ENCODE results near the gene SIK2. TPM values are rescaled to one million over a fixed set of nuclear protein-coding genes. Genes with fewer than 3 reads are reported as not detected.
A peak's percentile ranks its signal among the peaks of the same experiment; 100 is the strongest.

The SIK2 gene
- total RNA-seq, 8 experiments from 2014 or later: 8.5 to 22.5 (median 12.1) TPM

DNA sequence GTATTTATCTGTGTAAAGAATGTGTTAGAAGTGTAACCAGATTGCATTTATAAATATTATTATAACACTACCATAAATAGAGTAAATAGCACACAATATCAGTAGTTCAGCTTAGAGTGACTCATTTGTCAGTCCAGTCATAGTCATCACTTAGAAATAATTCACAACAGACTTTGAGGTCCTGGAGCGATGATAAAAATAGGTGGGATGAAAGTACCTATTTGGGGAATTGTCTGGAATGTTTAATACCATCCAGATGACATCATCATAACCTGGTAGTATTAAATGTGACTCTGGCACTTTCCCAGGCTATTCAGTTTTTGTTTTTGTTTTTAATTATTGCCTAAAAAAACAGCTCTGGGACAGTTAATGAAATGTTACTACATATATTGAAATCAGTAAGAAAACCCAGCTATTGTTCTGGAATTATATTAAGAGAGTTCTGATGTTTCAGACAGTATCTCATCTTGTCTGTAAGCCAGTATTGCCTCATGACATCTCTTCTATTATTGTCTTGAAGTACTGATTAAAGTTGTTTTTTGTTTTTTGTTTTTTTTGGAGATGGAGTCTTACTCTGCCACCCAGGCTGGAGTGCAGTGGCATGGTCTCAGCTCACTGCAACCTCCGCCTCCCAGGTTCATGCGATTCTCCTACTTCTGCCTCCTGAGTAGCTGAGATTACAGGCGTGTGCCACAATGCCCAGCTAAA, 74.8 kb downstream of the SIK2 start:
- no peak overlapping the region for H3K27ac ChIP-seq
- H3K4me3 ChIP-seq: no peak overlapping the region
- ATAC-seq (replicated peaks in 6 of 8): peak in 7 of 8 experiments; percentile 31 to 67 (median 45)
- H3K4me1 ChIP-seq (replicated peaks in 1 of 2): no peaks in the 10 kb centered on the region
- in situ Hi-C loops (cut with MboI; ENCODE audit: low pct_unique_long_range_greater_than_20kb in 2 of 9, low sequenced_read_pairs in 9 of 9, unreplicated experiment in 9 of 9): no loop called here
- WGBS, 10 experiments: 38 to 100% (median 75%) methylated on average over 1 to 4 of the region's 4 CpGs; no CpG with 5 or more reads in 1 of the 10 experiments

DNA sequence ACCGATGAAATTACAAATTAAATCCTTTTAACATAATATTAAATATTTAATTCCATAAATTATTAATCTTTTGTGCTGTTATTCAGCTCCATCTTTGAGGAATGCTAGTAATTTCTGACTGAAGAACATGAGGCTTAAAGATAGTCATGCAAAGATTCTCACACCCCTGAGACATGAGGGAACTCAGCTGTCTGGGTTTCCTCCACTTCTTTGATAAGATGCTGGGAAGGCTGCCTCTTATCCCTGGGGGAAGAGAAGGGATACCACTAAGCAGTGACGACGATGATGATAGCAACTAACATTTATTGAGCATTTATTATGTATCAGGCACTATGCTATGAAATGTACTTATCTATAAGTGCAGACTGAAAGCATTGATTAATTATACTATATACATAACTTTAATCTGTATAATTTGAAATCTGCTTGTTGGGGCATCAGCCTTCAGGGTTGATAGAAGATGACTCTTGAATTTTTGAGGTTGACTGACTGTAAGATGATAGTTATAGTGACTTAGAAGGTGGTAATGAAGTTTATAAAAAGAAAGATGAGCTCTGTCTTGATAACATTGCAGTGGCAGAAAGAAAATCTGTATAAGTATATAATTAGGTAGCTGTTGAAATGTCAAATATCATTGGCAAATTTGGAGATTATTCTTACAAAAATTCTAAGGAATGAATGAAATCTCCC, 78.4 kb downstream of the SIK2 start:
- 0 to 97% (median 90%) methylated on average over 1 to 3 of the region's 3 CpGs; no CpG with 5 or more reads in 1 of the 10 experiments for WGBS, 10 experiments
- ATAC-seq (replicated peaks in 6 of 8): no peak
- Histone ChIP-seq H3K4me3 (no peak overlapping the region), H3K4me1 (replicated peaks in 1 of 2) (no peaks in the 10 kb centered on the region), H3K27ac (no peak overlapping the region)
- in situ Hi-C loops (cut with MboI; ENCODE audit: low pct_unique_long_range_greater_than_20kb in 2 of 9, low sequenced_read_pairs in 9 of 9, unreplicated experiment in 9 of 9): no loop called here

DNA sequence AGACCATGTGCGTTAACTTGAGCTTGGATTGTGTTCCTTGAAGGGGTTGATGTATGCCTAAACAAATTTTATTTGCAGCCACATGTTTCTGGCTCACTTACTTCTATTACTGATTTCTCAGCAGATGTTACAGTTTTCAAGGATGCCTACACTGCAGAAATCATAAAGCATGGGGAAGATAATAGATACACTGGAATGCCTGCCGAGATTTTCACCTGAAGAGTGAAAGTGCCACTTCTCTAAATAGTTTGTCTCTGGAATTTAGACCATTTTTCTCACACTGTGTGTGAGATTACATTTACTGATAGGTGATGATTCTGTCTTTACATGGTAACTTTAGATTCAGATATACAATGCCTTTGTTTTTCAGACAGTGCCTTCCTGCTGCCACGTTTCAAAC, 81.6 kb downstream of the SIK2 start:
- no peak for ATAC-seq (replicated peaks in 6 of 8)
- H3K27ac ChIP-seq: no peak overlapping the region
- H3K4me3 ChIP-seq: no peak overlapping the region
- H3K4me1 ChIP-seq (replicated peaks in 1 of 2): peaks cover 0 to 5% of the 10 kb centered on the region in 2 donors
- 60 to 100% (median 90%) methylated on average over 1 to 3 of the region's 3 CpGs; no CpG with 5 or more reads in 1 of the 10 experiments for WGBS, 10 experiments
- in situ Hi-C loops (cut with MboI; ENCODE audit: low pct_unique_long_range_greater_than_20kb in 2 of 9, low sequenced_read_pairs in 9 of 9, unreplicated experiment in 9 of 9): no loop called here

DNA sequence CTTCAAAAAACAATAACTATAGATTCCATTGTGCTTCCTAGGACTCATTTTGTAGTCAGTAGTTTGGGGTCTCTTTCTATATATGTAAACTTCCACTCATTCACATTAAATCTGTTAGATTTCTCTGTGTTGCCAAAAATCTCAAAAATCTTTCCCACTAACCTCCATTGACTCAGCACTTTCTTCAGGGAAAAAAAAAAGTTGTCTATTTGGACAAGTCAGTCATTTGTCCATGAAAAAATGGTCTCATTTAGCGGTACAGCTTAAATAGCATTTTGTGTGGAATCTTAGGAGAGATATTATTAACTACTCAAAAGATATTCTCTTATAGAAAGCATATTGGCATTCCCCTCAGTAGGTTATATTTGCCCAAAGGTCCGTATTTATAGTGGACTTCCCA, 82.0 kb downstream of the SIK2 start:
- in situ Hi-C loops (cut with MboI; ENCODE audit: low pct_unique_long_range_greater_than_20kb in 2 of 9, low sequenced_read_pairs in 9 of 9, unreplicated experiment in 9 of 9): no loop called here
- 89 to 100% (median 100%) methylated on average over 1 to 2 of the region's 2 CpGs; no CpG with 5 or more reads in 1 of the 10 experiments for WGBS, 10 experiments
- ATAC-seq (replicated peaks in 6 of 8): no peak
- Histone ChIP-seq H3K4me1 (replicated peaks in 1 of 2) (peaks cover 0 to 5% of the 10 kb centered on the region in 2 donors), H3K4me3 (no peak overlapping the region), H3K27ac (no peak overlapping the region)

DNA sequence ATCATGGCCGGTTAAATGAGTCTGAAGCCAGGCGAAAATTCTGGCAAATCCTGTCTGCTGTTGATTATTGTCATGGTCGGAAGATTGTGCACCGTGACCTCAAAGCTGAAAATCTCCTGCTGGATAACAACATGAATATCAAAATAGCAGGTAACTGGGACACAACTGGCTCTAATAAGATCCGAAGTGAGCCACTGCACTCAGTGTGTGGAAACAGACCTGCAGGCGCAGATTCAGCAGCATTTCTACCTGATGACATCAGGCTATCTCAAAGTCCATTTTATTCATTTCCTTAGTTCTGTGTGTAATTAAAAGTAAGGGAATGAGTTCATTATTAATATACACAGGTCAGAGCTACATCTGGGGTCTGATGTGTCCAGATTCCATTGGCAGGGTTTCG, 85.8 kb downstream of the SIK2 start:
- 17 to 100% (median 94%) methylated on average over 1 to 7 of the region's 7 CpGs; no CpG with 5 or more reads in 1 of the 10 experiments for WGBS, 10 experiments
- peaks cover 10 to 14% of the 10 kb centered on the region in 2 donors for H3K4me1 ChIP-seq (replicated peaks in 1 of 2)
- H3K4me3 ChIP-seq: no peak overlapping the region
- in situ Hi-C loops (cut with MboI; ENCODE audit: low pct_unique_long_range_greater_than_20kb in 2 of 9, low sequenced_read_pairs in 9 of 9, unreplicated experiment in 9 of 9): no loop called here
- no peak overlapping the region for H3K27ac ChIP-seq
- ATAC-seq (replicated peaks in 6 of 8): peak in 2 of 8 experiments; percentile 30 to 46

DNA sequence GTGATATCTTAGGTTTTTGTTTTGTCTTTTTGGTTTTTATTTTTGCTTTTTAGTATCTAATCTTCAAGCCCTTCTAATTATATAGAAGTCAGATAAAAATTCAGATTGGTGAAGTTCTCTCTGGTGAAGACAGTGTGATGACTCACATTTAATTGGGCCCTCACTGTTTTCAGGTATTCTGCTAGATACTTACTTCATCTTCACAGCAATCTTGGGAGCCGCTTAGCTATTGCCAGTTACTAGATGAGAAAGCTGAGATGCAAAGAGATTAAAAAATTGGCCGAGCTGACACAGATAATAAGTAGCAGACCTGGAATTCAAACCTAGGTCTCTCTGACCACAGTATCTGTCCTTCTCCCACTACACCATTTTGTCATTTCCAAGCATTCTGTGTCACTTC, 88.9 kb downstream of the SIK2 start:
- Histone ChIP-seq H3K4me1 (replicated peaks in 1 of 2) (peaks cover 39% of the 10 kb centered on the region in 2 donors), H3K27ac (no peak overlapping the region), H3K4me3 (no peak overlapping the region)
- 61 to 100% (median 95%) methylated on average over 1 to 2 of the region's 2 CpGs; no CpG with 5 or more reads in 1 of the 10 experiments for WGBS, 10 experiments
- no peak for ATAC-seq (replicated peaks in 6 of 8)
- in situ Hi-C loops (cut with MboI; ENCODE audit: low pct_unique_long_range_greater_than_20kb in 2 of 9, low sequenced_read_pairs in 9 of 9, unreplicated experiment in 9 of 9): no loop called here

DNA sequence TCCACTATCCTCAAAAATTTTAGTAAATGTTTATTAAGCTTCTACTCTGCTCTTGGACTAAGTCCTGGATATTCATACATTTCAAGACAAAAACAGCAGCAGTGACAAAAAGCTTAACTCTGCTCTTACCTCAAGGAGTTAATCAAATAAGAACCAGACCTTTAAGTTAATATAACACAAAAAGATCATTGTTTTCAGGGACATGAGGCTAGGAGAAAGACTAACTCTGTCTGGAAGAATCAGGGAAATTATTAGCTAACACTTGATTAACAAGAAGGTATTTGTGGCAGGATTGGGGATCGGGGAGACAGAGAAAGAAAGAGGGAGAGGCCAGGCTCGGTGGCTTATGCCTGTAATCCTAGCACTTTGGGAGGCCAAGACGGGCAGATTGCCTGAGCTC, 89.5 kb downstream of the SIK2 start:
- 56 to 100% (median 79%) methylated on average over 1 to 3 of the region's 3 CpGs; no CpG with 5 or more reads in 4 of the 10 experiments for WGBS, 10 experiments
- Histone ChIP-seq H3K4me3 (no peak overlapping the region), H3K4me1 (replicated peaks in 1 of 2) (peaks cover 45% of the 10 kb centered on the region in 2 donors), H3K27ac (no peak overlapping the region)
- in situ Hi-C loops (cut with MboI; ENCODE audit: low pct_unique_long_range_greater_than_20kb in 2 of 9, low sequenced_read_pairs in 9 of 9, unreplicated experiment in 9 of 9): no loop called here
- no peak for ATAC-seq (replicated peaks in 6 of 8)

DNA sequence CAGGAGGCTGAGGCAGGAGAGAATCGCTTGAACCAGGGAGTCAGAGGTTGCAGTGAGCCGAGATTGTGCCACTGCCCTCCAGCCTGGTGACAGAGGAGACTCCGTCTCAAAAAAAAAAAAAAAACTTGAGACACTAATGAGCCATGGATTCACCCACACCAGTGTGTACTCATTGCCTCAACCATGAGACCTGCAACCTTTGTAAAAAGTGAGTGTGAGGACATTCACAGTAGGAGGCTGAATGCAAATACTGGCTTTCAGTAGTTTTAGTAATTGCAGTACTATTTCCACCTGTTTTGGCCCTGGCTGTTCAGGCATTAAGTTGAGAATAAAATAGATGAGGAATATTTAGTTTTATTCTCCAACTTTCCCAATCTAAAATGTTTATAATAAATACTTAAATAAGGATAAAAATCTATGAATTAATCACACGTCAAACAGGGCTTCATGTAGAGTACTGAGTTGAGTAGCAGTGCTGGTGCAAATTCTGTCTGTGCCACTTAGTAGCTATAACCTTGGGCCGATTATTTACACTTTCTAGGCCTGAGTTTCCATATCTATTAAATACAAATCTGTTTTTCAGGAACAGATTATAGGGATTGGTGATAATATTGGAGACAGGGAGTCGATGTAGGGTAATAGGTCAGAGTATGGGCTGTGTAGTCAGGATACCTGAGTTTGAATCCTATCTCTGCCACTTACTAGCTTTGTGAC, 91.1 kb downstream of the SIK2 start:
- Histone ChIP-seq H3K4me1 (replicated peaks in 1 of 2) (peaks cover 45 to 57% of the 10 kb centered on the region in 2 donors), H3K27ac (peak overlapping the region; percentile 22 to 62), H3K4me3 (no peak overlapping the region)
- ATAC-seq (replicated peaks in 6 of 8): peak in 4 of 8 experiments; percentile 6 to 14 (median 10)
- in situ Hi-C loops (cut with MboI; ENCODE audit: low pct_unique_long_range_greater_than_20kb in 2 of 9, low sequenced_read_pairs in 9 of 9, unreplicated experiment in 9 of 9): no loop called here
- 60 to 100% (median 92%) methylated on average over 1 to 5 of the region's 6 CpGs for WGBS, 10 experiments

DNA sequence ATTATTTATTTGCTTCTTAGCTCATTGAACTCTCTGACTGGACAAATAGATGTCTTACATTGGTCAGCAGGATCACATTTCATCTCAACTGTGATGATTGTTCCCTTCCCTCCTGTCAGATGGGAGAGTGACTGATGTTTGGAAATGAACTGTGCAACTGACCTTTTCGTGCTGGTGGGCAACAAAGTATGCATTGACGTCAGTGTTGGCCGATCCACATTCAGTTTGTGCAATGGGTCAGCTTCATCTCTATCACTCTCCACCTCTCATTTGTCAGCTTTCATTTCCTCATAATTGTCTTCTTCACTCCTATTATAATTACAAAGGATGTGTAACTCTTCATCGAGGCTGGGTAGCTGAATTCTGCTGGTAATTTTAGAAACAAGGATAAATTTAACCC, 92.6 kb downstream of the SIK2 start:
- in situ Hi-C loops (cut with MboI; ENCODE audit: low pct_unique_long_range_greater_than_20kb in 2 of 9, low sequenced_read_pairs in 9 of 9, unreplicated experiment in 9 of 9): no loop called here
- ATAC-seq (replicated peaks in 6 of 8): peak in 6 of 8 experiments; percentile 86 to 95 (median 94)
- no peak overlapping the region for H3K4me3 ChIP-seq
- WGBS, 10 experiments: 0 to 69% (median 0%) methylated on average over 1 to 4 of the region's 4 CpGs
- peaks cover 45 to 57% of the 10 kb centered on the region in 2 donors for H3K4me1 ChIP-seq (replicated peaks in 1 of 2)
- H3K27ac ChIP-seq: peak overlapping the region; percentile 61 to 71

DNA sequence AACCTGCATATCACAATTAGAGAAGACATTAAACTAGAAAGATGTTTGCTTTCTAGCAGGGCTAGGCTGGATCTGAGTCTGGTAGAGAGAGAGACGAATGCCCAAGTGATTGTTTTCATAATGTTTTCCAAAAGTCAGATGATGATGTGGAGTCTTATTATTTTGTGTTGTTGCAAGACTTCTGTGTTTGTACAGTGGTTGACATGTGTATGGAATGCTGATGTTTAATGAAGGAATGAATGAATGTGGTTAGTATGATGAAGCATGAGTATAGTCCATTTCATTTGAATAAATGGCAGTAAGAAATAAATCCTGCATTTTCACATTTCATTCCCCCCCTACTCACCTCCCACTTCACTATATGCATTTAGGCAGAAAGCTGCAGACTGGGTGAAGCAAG, 94.3 kb downstream of the SIK2 start:
- Histone ChIP-seq H3K4me1 (replicated peaks in 1 of 2) (peaks cover 45 to 61% of the 10 kb centered on the region in 2 donors), H3K4me3 (no peak overlapping the region), H3K27ac (peak overlapping the region; percentile 61 to 71)
- WGBS, 10 experiments: 0 to 86% (median 44%) methylated on average over 1 of the region's 1 CpG; no CpG with 5 or more reads in 2 of the 10 experiments
- peak in 1 of 8 experiments; percentile 17 for ATAC-seq (replicated peaks in 6 of 8)
- in situ Hi-C loops (cut with MboI; ENCODE audit: low pct_unique_long_range_greater_than_20kb in 2 of 9, low sequenced_read_pairs in 9 of 9, unreplicated experiment in 9 of 9): no loop called here

DNA sequence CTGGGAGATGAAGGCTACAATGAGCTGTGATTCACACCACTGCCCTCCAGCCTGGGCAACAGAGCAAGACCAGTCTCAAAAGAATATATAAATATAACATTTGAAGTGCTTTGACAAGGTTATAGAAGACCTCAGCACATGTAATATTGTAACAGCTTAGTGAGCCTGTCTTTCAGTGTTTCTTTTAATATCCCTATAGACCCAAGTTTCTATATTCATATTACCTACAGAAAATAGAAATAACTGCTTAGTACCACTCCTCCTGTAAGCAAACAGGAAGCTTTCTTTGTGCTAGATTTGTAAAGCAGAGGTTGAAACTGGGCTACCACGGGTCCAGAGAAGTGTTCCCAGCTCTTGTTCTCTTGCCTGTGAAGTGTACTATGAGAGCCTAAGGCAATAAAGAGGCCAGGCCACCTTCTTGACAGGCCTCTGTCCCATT, 95.7 kb downstream of the SIK2 start:
- no peak overlapping the region for H3K27ac ChIP-seq
- WGBS, 10 experiments: 50 to 100% (median 100%) methylated on average over 1 of the region's 1 CpG; no CpG with 5 or more reads in 5 of the 10 experiments
- H3K4me1 ChIP-seq (replicated peaks in 1 of 2): peaks cover 36 to 51% of the 10 kb centered on the region in 2 donors
- in situ Hi-C loops (cut with MboI; ENCODE audit: low pct_unique_long_range_greater_than_20kb in 2 of 9, low sequenced_read_pairs in 9 of 9, unreplicated experiment in 9 of 9): no loop called here
- no peak overlapping the region for H3K4me3 ChIP-seq
- no peak for ATAC-seq (replicated peaks in 6 of 8)

DNA sequence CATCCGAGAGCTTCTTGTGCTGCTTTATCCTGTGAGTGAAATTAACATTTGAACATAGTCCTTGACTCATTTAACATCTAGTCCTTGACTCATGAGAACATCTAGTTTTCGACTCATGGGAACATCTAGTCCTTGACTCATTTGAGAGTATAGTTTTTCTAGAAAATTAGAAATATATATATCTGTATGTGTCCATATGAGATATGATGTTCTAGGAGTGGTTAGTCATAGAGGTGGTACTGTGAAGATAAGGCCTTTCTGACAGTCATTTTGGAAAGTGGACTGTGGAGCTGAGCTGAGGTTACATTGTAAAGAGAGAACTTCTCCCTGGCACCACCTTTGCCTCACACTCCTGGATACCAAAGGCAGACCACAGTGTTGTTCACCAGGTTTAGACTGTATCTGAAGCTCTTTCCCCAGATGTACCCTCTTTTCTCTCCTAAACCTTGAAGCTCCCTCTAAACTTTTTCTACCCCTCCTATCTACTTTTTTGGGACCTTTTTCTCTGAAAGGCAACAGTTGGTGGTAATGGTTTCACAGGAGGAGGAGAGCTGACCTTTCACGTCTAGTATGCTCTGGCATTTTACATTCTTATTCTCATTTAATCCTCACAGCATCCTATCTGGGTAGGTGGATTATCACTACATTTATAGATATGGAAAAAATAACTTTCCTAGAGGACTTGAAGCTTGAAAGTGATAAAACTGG, 96.8 kb downstream of the SIK2 start:
- WGBS, 10 experiments: 79 to 100% (median 100%) methylated on average over 1 to 3 of the region's 3 CpGs; no CpG with 5 or more reads in 2 of the 10 experiments
- in situ Hi-C loops (cut with MboI; ENCODE audit: low pct_unique_long_range_greater_than_20kb in 2 of 9, low sequenced_read_pairs in 9 of 9, unreplicated experiment in 9 of 9): no loop called here
- H3K4me1 ChIP-seq (replicated peaks in 1 of 2): peaks cover 25 to 40% of the 10 kb centered on the region in 2 donors
- no peak for ATAC-seq (replicated peaks in 6 of 8)
- no peak overlapping the region for H3K27ac ChIP-seq
- H3K4me3 ChIP-seq: no peak overlapping the region

Data from motor neuron (in vitro differentiated cells).